T-helper 1 cell (primary cell): ENCODE data around the gene PANK3.
"Not testable (repeated sequence)": the region's sequence is repeated elsewhere in the genome, so short reads cannot be mapped to it uniquely, and the experiment has no call there.

Experiments
- DNase-seq, 5 donors: peaks; one replicate each; pipeline ENCODE4 v3.0.0-alpha.2; 2012 to 2020

The PANK3 gene

DNA sequence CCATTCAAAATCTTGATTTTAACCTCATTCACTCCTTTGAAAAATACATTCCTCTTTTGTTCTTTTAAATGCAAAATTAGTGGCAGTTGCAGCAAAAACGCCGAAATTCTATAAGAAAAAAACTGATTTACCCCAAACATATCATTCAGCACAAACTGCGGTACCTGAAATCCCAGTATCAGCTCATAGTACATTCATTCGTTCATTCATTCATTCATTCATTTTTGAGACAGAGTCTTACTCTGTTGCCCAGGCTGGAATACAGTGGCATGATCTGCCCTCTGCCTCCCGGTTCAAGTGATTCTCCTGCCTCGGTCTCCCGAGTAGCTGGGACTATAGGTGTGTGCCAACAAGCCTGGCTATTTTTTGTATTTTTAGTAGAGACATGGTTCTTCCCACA lies 29.6 kb downstream of the PANK3 start:
- DNase-seq, result no peak

DNA sequence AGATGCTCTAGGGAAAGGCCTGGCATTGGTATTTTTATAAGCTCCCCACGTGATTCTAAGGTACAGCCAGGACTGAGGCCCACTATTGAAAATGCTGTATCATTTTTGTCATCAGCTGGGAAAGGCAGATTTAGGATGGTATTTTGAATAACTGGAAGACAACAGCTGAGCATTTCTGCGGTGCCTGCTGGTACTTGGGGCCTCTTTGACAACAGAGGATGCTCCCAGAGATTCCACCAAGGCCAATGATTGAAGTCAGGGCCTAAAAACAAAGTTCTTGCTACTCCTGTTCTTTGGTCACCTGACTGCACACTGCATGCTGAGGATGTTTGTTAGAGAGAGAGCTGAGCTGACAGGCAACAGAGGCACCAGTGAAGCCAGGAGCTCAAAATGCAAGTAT lies 42.0 kb downstream of the PANK3 start:
- DNase-seq, result no peak

DNA sequence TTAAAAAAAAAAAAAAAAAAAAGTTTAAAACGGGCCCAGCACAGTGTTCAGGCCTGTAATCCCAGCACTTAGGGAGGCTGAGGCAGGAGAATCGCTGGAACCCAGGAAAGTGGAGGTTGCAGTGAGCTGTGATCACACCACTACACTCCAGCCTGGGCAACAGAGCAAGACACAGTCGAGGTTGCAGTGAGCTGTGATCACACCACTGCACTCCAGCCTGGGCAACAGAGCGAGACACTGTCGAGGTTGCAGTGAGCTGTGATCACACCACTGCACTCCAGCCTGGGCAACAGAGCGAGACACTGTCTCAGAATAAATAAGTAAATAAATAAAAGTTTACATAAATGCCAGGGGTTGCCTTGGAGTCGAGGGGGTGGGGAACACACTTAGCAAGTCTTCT lies 44.8 kb downstream of the PANK3 start:
- not testable (repeated sequence) for DNase-seq

DNA sequence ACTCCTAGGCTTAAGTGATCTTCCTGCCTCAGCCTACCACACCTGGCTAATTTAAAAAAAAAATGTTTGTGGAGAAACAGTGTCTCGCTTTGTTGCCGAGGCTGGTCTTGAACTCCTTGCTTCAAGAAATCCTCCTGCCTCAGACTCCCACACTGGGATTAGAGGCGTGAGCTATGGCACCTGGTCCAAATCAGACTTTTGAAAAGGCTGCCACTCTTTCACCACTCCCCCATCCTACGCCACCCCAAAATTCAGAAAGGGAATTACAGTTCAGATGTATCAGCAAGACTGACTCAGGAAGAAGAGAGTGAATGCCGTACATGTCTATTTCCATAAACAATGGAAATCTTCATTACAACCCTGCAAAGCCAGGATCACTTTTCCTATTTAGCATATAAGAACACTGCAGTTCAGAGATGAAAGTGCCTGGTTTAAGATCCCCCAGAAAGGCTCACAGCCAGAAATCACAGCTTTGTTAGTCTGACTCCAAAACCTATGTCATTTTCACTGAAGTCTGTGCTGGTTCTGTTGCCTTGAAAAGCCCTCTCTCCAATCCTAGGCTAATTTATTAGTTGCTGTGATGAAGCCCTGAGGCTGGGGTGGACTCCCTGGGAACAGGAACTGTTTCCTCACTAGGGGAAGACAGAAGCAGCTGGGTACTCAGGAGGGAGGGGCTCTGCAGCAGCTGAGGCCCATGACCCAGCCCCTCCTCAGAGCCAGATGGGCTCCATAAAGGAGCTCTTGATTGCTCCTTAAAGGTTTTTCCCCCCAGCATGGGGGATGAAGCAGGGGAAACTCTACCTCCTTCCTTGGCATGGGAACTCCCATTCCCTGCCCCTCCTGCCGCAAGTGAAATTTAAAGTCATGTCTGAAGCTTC lies 46.9 kb downstream of the PANK3 start:
- no peak for DNase-seq

DNA sequence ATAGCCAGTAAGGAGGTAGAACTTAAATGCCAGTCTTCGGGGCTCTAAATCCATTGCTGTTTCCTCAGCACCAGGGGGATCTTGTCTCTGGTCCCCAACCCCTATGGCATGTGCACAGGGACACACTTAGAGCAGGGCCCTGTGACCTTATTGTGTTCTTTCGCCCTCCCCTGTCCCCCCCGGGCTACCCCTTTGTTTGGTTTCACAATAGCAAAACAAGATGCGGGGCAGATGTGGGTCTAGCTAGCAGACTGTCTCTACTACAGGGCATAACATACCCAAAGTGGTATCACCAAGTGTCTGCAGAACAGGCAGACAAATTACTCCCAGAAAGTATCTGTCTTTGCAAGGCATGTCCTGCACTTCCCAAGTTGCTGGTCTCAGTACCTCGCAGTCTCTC lies 48.0 kb downstream of the PANK3 start:
- DNase-seq, result no peak

DNA sequence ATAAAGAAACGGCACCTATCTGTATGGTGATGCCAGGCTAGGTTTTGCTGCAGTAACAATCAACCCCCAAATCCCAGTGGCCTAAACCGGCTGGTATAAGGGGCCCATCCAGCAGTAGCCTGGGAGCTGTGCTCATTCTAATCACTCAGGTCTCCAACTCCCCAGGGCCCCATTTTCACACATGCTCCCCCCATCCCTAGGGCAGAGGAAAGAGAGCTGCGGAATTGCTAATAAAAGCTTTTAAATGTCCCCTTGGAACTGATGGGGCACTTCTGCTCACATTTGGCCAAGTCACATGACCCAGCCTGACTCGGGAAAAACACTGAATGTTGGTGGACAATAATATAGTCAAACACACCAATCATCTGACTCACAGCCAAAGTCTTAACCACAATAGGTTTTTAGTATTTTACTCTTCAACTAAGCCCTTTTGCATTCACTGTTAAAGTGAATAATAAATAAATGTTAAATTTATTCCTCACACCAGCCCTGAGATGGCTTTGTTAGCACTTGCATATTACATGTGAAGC lies 48.5 kb downstream of the PANK3 start:
- no peak for DNase-seq

DNA sequence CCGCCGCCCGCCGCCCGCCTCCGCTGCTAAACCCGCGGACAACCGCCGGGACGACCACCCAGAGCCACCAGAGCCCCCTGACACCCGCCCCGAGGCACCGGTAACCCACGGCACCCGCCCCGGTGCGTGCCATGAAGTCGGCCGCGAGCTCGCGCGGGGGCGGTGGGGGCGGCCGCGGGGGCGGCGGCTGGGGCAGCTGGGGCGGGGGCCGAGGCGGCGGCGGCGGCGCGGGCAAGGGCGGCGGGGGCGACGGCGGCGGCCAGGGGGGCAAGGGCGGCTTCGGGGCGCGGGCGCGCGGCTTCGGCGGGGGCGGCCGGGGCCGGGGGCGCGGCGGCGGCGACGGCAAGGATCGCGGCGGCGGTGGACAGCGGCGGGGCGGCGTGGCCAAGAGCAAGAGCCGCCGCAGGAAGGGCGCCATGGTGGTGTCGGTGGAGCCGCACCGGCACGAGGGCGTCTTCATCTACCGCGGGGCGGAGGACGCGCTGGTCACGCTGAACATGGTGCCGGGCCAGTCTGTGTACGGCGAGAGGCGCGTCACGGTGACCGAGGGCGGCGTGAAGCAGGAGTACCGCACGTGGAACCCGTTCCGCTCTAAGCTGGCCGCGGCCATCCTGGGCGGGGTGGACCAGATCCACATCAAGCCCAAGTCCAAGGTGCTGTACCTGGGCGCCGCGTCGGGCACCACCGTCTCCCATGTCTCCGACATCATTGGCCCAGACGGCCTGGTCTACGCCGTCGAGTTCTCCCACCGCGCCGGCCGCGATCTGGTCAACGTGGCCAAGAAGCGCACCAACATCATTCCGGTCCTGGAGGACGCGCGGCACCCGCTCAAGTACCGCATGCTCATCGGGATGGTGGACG lies 49.6 kb downstream of the PANK3 start:
- DNase-seq, result peak in 1 of 5 donors; percentile 1

DNA sequence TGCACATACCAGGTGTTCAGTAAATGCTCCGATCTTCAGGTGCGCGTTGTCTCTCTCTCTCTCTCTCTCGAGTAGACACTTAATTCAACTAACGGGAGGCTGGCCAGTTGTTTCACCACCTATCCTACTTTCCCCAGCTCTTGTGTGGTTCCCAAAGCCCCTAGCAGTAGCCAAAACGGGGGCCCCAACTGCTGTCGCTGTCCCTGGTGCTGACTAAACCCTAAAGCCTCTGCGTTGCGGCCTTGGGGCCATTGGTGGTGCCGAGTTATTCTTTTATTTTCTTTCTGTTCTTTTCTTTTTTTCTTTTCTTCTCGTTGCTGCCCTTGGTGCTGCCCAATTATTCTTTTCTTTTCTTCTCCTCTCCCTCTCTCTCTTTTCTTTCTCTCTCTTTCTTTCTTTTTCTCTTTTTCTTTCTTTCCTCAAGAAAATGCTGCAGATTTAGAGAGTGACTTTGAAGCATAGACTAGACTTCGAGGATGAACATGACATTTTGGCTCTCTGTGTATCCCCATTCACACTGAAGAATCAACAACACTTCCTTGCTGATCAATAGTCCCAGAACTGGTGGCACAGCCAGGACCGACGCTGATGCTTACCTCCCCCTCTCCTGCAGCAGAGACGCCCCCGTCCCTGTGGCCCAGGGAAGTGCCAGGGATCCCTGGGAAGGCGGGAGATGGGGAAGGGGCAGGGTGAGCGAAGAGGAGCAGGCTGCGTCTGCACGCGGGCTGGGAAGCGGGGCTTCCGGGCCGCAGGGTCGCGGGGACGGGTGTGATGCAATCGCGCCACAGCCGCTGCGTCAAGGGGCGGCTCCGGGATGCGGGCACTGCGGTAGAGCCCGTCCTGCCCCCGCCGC lies 50.4 kb downstream of the PANK3 start, which contains the start of gene FBLL1:
Gene FBLL1, plus strand, starts transcription at position 785 of the 853 bp plus-strand sequence. CDS start 200 bp downstream, outside the sequence.
- DNase-seq, result peak in 2 of 5 donors; percentile 19 to 46

DNA sequence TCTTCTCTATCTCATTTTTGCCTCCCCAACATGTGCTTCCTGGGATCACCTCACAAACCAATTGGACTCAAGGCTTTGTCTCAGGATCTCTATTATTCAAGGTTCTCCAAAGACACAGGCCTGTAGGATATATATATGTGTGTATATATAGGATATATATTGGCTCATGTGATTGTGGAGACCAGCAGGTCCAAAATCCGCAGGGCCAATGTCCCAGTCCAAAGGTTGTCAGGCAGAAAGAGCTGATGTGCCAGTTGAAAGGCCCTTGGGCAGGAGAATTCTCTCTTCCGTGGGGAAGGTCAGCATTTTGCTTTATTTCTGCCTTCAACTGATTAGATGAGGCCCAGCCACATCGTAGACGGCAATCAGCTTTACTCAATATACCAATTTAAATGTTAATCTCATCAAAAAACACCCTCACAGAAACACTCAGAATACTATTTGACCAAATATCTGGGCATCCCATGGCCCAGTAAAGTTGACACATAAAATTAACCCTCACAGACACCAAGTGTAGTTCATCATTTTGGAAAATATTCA lies 51.3 kb downstream of the PANK3 start:
- no peak for DNase-seq

DNA sequence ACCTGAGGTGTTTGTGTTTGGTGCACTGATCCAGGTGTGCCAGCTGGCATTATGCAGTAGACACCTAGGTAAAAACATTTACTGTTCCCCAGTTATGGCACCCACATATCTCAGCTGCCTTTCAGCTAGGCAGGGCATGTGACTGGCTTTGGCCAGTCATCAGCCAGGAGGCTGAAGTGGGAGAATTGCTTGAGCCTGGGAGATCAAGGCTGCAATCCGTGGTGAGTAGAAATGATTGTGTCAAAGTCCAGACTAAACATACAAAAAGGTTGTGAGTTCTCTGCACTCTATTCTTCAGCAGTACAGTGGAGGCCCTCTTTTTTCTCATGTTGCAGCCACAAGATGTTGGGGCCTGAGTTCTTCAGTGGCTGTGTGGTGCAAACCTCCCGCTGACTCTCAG lies 53.3 kb downstream of the PANK3 start:
- DNase-seq, result no peak

DNA sequence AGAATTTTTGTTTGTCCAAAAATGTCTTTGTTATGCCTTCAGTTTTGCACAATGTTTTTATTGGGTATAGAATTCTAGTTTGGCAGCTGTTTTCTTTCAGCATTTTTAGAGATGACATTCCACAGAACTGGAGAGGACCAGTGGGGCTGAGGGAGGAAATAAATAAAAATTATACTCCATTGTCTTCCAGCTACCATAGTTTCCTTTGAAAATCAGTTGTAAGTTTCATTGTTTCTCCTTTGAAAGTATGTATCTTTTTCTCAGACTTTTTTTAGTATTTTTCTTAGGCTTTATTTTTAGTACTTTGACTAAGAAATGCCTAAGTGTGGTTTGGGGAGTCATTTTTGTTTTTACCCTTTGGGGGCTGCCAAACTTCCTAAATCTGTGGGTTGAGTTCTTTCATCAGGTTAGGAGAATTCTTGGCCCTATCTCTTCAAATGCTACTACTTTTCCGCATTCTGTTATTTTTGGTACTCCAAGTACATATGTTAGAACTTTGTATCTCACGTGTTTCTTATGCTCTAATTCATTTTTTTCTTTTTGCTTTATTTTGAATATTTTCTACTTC lies 65.2 kb downstream of the PANK3 start:
- no peak for DNase-seq

DNA sequence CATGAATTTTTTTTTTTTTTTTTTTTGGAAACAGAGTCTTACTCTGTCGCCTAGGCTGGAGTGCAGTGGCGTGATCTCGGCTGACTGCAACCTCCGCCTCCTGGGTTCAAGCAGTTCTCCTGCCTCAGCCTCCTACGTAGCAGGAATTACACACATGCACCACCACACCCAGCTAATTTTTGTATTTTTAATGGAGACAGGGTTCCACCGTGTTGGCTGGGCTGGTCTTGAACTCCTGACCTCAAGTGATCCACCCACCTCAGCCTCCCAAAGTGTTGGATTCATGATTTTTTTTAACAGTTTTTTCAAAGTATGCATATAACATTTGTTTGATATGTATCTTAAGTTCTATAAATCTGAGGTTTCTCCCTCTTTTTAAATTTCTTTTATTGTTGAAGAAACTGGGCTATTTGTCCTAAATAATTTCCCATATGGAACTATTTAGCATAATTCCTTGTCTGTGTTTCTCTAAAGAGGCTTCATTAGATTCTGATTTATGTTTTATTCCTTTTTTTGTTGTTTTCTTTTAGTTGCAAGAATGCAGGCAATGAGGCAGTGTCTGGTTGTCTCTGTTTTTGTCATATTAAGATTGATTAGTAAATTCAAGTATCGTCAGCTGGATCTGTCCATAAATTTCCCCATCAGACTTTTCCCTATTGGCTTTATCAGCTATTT lies 76.5 kb downstream of the PANK3 start:
- no peak for DNase-seq
